ENCODE data around the gene EMX2. TPM values are rescaled to one million over a fixed set of nuclear protein-coding genes. Genes with fewer than 3 reads are reported as not detected.

The EMX2 gene
- not detected in 2 replicates for total RNA-seq (2021)
- Bru-seq, nascent RNA, result not detected
- not detected for BruChase-seq, experiment 1, labeled RNA remaining after a 2-hour chase
- not detected for BruChase-seq, experiment 2, labeled RNA remaining after a 6-hour chase
- long read RNA-seq, result 0 reads

GRCh38 chr10:117542706-117543224, at the start of gene EMX2:
Gene EMX2, plus strand, starts transcription at chr10:117542746. Its CDS starts 522 bp downstream, at chr10:117543268.
- Histone ChIP-seq H3K27me3 (replicated peaks; ENCODE audit: insufficient read depth, low read depth, low read length, poor library complexity) (peaks cover 100% of the 10 kb centered on the region), H3K9me3 (ENCODE audit: low read depth, low read length, poor library complexity, severe bottlenecking) (no peaks in the 10 kb centered on the region), H3K27ac (ENCODE audit: low read depth, low read length, poor library complexity, severe bottlenecking) (no peak within 1 kb of the TSS), H3K36me3 (ENCODE audit: insufficient read depth, low read length, poor library complexity, severe bottlenecking) (no peaks in the 10 kb centered on the region), H3K4me3 (ENCODE audit: low read depth, low read length, poor library complexity, severe bottlenecking) (peak within 1 kb of the TSS; percentile 8), H3K4me1 (ENCODE audit: insufficient read depth, low read length, poor library complexity, severe bottlenecking) (peaks cover 11% of the 10 kb centered on the region)
- ChIA-PET POLR2A (ENCODE audit: low non-redundant PET) (no interaction called here), CTCF (interaction anchor here (0.6 to 0.7 kb wide), 2 partner anchors 916 to 1565 kb away, joined by 4 to 14 read pairs; no protein-coding TSS in a partner anchor)
- TF ChIP-seq EZH2 (IDR thresholded peaks at IDR 0.05; ENCODE audit: borderline replicate concordance, low read depth, low read length, poor library complexity, severe bottlenecking), result no peak
- TF ChIP-seq CTCF (conservative IDR thresholded peaks at IDR 0.05; ENCODE audit: low read depth, low read length), result no peak
- no TSS peak for BruUV-seq (replicated peaks)
- DNase-seq (ENCODE audit: low spot score), result no peak
- intact Hi-C loops (cut with micrococcal nuclease; ENCODE audit: unreplicated experiment), result loop anchor here (10.0 kb wide), 1 partner anchor 502 kb away; the partner anchor contains the start of gene RAB11FIP2

- intact Hi-C loops (cut with micrococcal nuclease; ENCODE audit: unreplicated experiment), result loop anchor here (1.0 to 10.0 kb wide), 6 partner anchors 611 to 1049 kb away; no protein-coding TSS in a partner anchor
- TF ChIP-seq CTCF (conservative IDR thresholded peaks at IDR 0.05; ENCODE audit: low read depth, low read length), result no peak
- no peak for TF ChIP-seq EZH2 (IDR thresholded peaks at IDR 0.05; ENCODE audit: borderline replicate concordance, low read depth, low read length, poor library complexity, severe bottlenecking)
- CTCF ChIA-PET, result interaction anchor here (1.0 kb wide), 1 partner anchor 763 kb away, joined by 8 read pairs; no protein-coding TSS in a partner anchor
- Histone ChIP-seq H3K27ac (ENCODE audit: low read depth, low read length, poor library complexity, severe bottlenecking) (no peak overlapping the region), H3K9me3 (ENCODE audit: low read depth, low read length, poor library complexity, severe bottlenecking) (no peaks in the 10 kb centered on the region), H3K36me3 (ENCODE audit: insufficient read depth, low read length, poor library complexity, severe bottlenecking) (no peaks in the 10 kb centered on the region), H3K4me3 (ENCODE audit: low read depth, low read length, poor library complexity, severe bottlenecking) (no peak overlapping the region), H3K4me1 (ENCODE audit: insufficient read depth, low read length, poor library complexity, severe bottlenecking) (no peaks in the 10 kb centered on the region), H3K27me3 (replicated peaks; ENCODE audit: insufficient read depth, low read depth, low read length, poor library complexity) (peaks cover 45% of the 10 kb centered on the region)
- no peak for DNase-seq (ENCODE audit: low spot score)
- no TSS peak for BruUV-seq (replicated peaks)
- POLR2A ChIA-PET (ENCODE audit: low non-redundant PET), result no interaction called here
These were observed 46.5 kb upstream of the EMX2 start for GRCh38 chr10:117496031-117496430.

GRCh38 chr10:117496616-117497028, 45.9 kb upstream of the EMX2 start:
- no peak overlapping the region for H3K27ac ChIP-seq (ENCODE audit: low read depth, low read length, poor library complexity, severe bottlenecking)
- peaks cover 39% of the 10 kb centered on the region for H3K27me3 ChIP-seq (replicated peaks; ENCODE audit: insufficient read depth, low read depth, low read length, poor library complexity)
- no peaks in the 10 kb centered on the region for H3K36me3 ChIP-seq (ENCODE audit: insufficient read depth, low read length, poor library complexity, severe bottlenecking)
- intact Hi-C loops (cut with micrococcal nuclease; ENCODE audit: unreplicated experiment), result loop anchor here (1.0 to 10.0 kb wide), 6 partner anchors 611 to 1048 kb away; no protein-coding TSS in a partner anchor
- no peaks in the 10 kb centered on the region for H3K9me3 ChIP-seq (ENCODE audit: low read depth, low read length, poor library complexity, severe bottlenecking)
- TF ChIP-seq CTCF (conservative IDR thresholded peaks at IDR 0.05; ENCODE audit: low read depth, low read length) (peak; percentile 96), EZH2 (IDR thresholded peaks at IDR 0.05; ENCODE audit: borderline replicate concordance, low read depth, low read length, poor library complexity, severe bottlenecking) (no peak)
- BruUV-seq (replicated peaks), result no TSS peak
- H3K4me3 ChIP-seq (ENCODE audit: low read depth, low read length, poor library complexity, severe bottlenecking), result no peak overlapping the region
- ChIA-PET CTCF (interaction anchor here (0.6 to 1.0 kb wide), 4 partner anchors 280 to 963 kb away, joined by 3 to 8 read pairs (median 4); no protein-coding TSS in a partner anchor), POLR2A (ENCODE audit: low non-redundant PET) (interaction anchor here (0.6 kb wide), 1 partner anchor 42 kb away, joined by 3 read pairs; no protein-coding TSS in a partner anchor)
- DNase-seq (ENCODE audit: low spot score), result peak; percentile 84
- no peaks in the 10 kb centered on the region for H3K4me1 ChIP-seq (ENCODE audit: insufficient read depth, low read length, poor library complexity, severe bottlenecking)
